Activated CD4-positive, alpha-beta T cell treated with anti-CD3 and anti-CD28 coated beads, Interleukin-2, amount 50 U/mL, for 16 hours (primary cell): ENCODE data around the gene MTMR11.

Experiments
- DNase-seq: peaks from one replicate; pipeline ENCODE4 v3.0.0-alpha.2; 2020

MTMR11 gene

GRCh38 chr1:149933208-149933607, 3.5 kb downstream of the MTMR11 start:
- DNase-seq, result no peak

- no peak for DNase-seq
Measured at GRCh38 chr1:149932474-149932873, 4.2 kb downstream of the MTMR11 start.

DNA sequence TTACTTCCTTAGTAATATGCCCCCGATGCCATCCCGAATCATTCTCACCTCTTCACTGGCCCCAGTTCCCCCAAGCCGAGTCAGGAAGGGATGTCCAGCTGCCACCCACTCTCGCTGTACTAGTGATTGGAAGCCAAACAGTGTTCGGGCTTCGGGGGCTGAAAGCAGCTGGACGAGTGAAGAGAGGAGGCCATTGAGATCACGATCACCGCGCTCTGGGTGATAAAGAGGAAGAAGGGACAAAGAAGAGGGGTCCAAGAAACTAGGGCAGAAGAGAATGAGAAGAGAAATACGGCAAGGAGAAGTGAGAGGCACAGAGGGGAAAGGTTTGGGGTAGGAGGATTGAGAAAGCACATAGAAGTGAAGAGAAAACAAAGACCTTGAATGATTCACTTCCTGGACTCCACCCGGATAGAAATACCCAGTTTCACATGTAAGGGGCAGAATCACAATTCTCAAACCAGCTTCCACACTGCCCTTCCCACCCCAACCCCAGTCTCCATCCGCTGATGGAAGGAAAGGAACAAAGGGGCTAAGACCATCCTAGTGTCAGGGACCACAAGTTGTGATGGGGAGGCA, 5.4 kb downstream of the MTMR11 start:
- DNase-seq, result no peak

GRCh38 chr1:149929856-149930255, 6.8 kb downstream of the MTMR11 start:
- DNase-seq, result no peak

- no peak for DNase-seq
Measured at GRCh38 chr1:149928401-149928724, 8.3 kb downstream of the MTMR11 start.

- DNase-seq, result peak; percentile 96
Measured at GRCh38 chr1:149927563-149928400, 8.9 kb downstream of the MTMR11 start, which contains the start of gene SF3B4. Gene SF3B4, minus strand, starts transcription at chr1:149927803. Its CDS starts 44 bp downstream, at chr1:149927759.

- DNase-seq, result no peak
Measured at GRCh38 chr1:149927056-149927562, 9.6 kb downstream of the MTMR11 start.

- DNase-seq, result no peak
Measured at GRCh38 chr1:149926296-149926695, 10.4 kb downstream of the MTMR11 start.

GRCh38 chr1:149925751-149926150, 10.9 kb downstream of the MTMR11 start:
- no peak for DNase-seq

DNA sequence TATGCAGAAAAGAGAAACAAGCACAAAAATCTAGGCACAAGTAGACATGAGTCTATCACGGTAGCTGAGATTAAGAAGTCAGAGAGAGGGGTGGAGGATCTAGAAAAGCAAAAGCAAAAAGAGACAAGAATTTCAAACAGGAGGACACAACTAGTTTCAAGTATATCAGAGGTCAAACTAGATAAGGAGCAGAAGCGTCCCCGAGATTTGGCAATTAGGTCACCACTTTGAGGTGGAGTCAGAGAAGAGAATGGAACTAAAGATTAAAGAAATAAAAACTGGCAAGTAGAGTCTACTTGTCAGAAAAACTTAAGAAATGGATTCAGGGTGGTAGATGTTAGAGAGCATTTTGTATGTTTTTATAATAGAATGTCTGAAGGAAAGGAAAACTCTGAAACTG, 11.3 kb downstream of the MTMR11 start:
- no peak for DNase-seq

DNA sequence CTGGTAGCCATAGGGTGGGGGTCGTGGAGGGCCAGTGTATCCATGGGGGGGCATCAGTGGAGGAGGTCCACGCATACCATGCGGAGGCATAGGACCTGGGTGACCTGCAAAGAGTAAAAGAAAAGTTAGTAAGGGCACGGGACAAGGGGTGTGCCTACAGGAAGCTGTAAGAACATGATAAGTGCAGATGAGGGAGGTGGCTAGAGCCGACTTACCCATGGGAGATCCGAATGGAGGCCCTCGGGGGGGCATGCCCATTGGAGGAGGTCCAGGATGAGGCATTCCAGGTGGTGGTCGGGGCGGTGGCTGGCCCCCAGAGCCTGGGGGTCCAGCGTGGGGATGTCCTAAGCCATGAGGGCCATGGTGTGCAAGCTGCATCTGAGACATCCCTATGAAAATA, 13.1 kb downstream of the MTMR11 start:
- DNase-seq, result no peak

DNA sequence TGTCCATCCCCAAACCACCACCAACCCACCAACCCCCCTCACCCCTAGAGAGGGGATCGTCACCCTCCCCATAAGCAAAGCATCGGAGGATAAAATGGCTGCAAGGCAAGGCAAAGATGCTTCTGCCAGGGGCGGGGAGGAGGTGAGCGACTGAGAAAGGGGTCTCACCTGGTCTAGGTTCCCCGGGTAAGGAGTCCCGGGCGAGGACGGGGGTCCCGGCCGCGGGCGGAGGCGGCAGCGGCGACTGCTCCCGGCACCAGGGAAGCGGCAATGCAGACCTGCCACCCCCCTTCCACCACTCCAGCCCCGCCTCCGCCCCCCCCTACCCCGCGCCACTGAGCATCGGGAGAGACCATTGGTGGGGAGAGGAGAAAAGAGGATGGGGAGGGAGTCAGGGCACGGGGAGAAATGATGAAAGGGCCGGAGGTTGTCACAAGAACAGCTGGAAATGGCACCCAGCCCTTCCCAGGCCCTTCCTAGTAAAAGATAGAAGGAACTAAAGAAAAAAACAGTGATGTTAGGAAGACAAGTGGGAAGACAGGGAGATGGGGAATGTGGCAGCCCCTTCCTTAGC, 19.0 kb downstream of the MTMR11 start, which contains the start of gene SV2A:
TSS of gene SV2A (minus strand) at position 274 of the 574 bp plus-strand sequence. CDS start 4,004 bp downstream, outside the sequence.
- peak; percentile 18 for DNase-seq

- no peak for DNase-seq
Measured at GRCh38 chr1:149916898-149917252, 19.8 kb downstream of the MTMR11 start.

DNA sequence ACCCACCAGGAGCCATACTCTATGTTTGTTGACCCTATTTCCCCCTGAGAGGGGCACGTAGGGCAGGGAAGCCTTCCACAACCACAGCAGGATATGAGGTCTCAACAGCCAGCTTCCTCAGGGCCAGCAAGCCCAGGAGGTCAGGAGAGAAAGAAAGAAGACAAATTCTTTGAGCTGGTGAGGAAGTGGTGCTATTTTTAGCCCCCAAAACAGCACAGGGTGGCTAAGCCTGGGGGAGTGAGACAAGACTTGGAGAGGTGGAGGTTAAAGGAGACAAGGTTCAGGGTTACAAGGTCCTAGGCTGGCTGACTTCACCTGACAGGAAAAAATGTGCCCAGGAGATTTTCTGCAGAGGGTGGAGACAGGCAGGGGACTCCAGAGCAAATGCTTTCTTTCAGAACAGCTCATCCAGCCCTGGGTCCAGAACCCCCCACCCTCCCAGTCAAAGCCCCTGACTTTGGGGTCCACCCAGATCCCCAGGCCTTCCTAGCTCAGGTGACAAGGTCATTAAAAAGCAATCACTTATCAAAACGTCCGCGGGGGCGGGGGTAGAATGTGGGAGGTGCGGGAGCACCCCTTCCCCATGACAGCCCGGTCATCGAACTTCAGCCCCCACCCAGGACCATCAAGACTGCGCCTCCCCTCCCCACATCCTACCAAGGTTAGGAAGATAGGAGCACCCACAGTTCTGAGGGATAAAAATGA, 20.3 kb downstream of the MTMR11 start:
- DNase-seq, result no peak

GRCh38 chr1:149915429-149916192, 21.1 kb downstream of the MTMR11 start:
- no peak for DNase-seq

GRCh38 chr1:149914545-149914944, 22.1 kb downstream of the MTMR11 start:
- DNase-seq, result no peak

GRCh38 chr1:149906570-149907075, 30.1 kb downstream of the MTMR11 start:
- no peak for DNase-seq

DNA sequence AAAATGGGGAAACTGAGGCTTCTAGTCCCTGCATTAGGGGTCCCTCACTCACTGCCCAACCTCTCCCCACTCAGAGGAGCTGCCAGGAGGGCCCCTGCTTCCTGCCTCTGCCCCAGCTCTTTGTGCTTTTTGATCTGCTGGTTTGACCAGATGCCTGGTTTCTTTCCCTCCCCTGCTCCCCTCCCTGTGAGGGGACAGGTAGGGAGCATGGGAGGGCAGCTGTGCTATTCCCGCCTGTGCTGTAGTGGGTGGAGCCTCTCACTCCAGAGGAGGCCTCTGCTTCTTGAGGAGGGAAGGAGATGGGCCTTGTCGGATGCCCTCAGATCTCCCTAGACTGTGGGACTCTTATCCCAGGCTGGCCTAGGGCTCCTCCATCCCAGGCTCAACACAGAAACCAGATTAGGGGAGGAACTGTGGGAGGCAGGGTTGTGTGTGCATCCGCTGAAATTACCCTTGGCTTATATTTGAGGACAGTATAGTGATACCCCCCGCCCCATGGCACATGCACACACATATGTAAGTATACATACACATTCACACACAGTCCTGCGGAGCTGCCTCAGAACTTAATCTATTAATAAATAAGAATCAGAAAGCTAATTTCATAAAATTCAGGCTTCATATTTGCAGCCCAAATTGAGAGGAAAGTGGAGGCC, 32.7 kb downstream of the MTMR11 start:
- DNase-seq, result no peak

- peak; percentile 90 for DNase-seq
Measured at GRCh38 chr1:149899460-149900284, 37.0 kb downstream of the MTMR11 start, which contains the start of gene BOLA1. Gene BOLA1, plus strand, starts transcription at chr1:149899568. Its CDS starts 492 bp downstream, at chr1:149900060.

DNA sequence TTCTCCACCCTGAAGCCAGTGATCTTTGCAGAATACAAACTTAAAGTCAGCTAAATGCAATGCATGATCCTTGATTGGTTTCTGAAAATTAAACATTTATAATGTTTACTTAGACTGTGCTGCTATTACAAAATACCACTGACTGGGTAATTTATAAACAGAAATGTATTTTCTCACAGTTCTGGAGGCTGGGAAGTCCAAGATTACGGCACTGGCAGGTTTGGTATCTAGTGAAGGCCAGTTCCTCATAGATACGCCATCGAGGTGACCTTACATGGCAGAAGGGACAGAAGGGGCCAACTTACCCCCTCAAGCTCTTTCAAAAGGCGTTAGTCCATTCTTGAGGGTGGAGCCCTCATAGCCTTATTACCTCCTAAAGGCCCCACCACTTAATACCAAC, 40.1 kb downstream of the MTMR11 start:
- no peak for DNase-seq

- no peak for DNase-seq
Measured at GRCh38 chr1:149888999-149889289, 47.7 kb downstream of the MTMR11 start.
